Activated CD4-positive, alpha-beta T cell treated with anti-CD3 and anti-CD28 coated beads for 48 hours (primary cell): ENCODE measurements around the gene TLR2.
A peak's percentile ranks its signal among the peaks of the same experiment; 100 is the strongest.

Experiments
- DNase-seq: peaks from one replicate; pipeline ENCODE4 v3.0.0-alpha.2; 2020

TLR2 gene

GRCh38 chr4:153684182-153684970 is at the start of gene TLR2:
Gene TLR2 (plus strand): TSS chr4:153684280. CDS start chr4:153702908, 18,628 bp downstream.
- DNase-seq, result peak; percentile 75

GRCh38 chr4:153634738-153635353 is 49.2 kb upstream of the TLR2 start:
- no peak for DNase-seq

- DNase-seq, result no peak
These were observed 48.2 kb upstream of the TLR2 start for GRCh38 chr4:153635846-153636245.

GRCh38 chr4:153637201-153637600 is 46.9 kb upstream of the TLR2 start:
- no peak for DNase-seq

- no peak for DNase-seq
These were observed 46.1 kb upstream of the TLR2 start for GRCh38 chr4:153638011-153638410.

- DNase-seq, result no peak
These were observed 45.1 kb upstream of the TLR2 start for GRCh38 chr4:153638999-153639398.

GRCh38 chr4:153639833-153640802 is 44.0 kb upstream of the TLR2 start:
- DNase-seq, result no peak

- no peak for DNase-seq
These were observed 42.5 kb upstream of the TLR2 start for GRCh38 chr4:153641532-153641931.

- DNase-seq, result no peak
These were observed 40.4 kb upstream of the TLR2 start for GRCh38 chr4:153643406-153644383.

GRCh38 chr4:153645183-153645582 is 38.9 kb upstream of the TLR2 start:
- DNase-seq, result peak; percentile 42

GRCh38 chr4:153646261-153646660 is 37.8 kb upstream of the TLR2 start:
- DNase-seq, result no peak

- DNase-seq, result no peak
These were observed 37.1 kb upstream of the TLR2 start for GRCh38 chr4:153646978-153647377.

- DNase-seq, result no peak
These were observed 36.1 kb upstream of the TLR2 start for GRCh38 chr4:153647975-153648374.

GRCh38 chr4:153649572-153649991 is 34.5 kb upstream of the TLR2 start:
- peak; percentile 17 for DNase-seq

GRCh38 chr4:153651116-153651515 is 33.0 kb upstream of the TLR2 start:
- no peak for DNase-seq

GRCh38 chr4:153651587-153651986 is 32.5 kb upstream of the TLR2 start:
- DNase-seq, result peak; percentile 74

- DNase-seq, result peak; percentile 47
These were observed 31.9 kb upstream of the TLR2 start for GRCh38 chr4:153652051-153652784.

- no peak for DNase-seq
These were observed 29.0 kb upstream of the TLR2 start for GRCh38 chr4:153655002-153655541.

- no peak for DNase-seq
These were observed 28.2 kb upstream of the TLR2 start for GRCh38 chr4:153655928-153656327.

- no peak for DNase-seq
These were observed 22.8 kb upstream of the TLR2 start for GRCh38 chr4:153661215-153661822.

GRCh38 chr4:153661908-153662307 is 22.2 kb upstream of the TLR2 start:
- no peak for DNase-seq
